GM10248 (cell line): ENCODE measurements around the gene RALGPS1.

ENCODE experiments used
- CTCF ChIA-PET: fragments of 300-600 bp; sonication (Branson Sonifier 250); formaldehyde crosslinking; extraction: SDS; loops from one replicate; lab custom pipeline; 2021; ENCODE audit warnings: antibody characterized with exemption; lab: Yijun Ruan, JAX
- POLR2A ChIA-PET: fragments of 350-650 bp; sonication (Branson Sonifier 250); formaldehyde crosslinking; extraction: SDS; loops from one replicate; lab custom pipeline; 2020; ENCODE audit warnings: antibody characterized with exemption; lab: Yijun Ruan, JAX
- DNase-seq: peaks from one replicate; pipeline ENCODE4 v3.0.0; 2012; ENCODE audit errors: extremely low spot score
- TF ChIP-seq, protein P1 (sequence below): IDR thresholded peaks from 2 replicates; pipeline ENCODE4 v1.5.1; 2012; ENCODE audit warnings: mild to moderate bottlenecking, low read depth; ENCODE audit errors: extremely low read depth, missing control alignments, control extremely low read depth

Gene RALGPS1

DNA sequence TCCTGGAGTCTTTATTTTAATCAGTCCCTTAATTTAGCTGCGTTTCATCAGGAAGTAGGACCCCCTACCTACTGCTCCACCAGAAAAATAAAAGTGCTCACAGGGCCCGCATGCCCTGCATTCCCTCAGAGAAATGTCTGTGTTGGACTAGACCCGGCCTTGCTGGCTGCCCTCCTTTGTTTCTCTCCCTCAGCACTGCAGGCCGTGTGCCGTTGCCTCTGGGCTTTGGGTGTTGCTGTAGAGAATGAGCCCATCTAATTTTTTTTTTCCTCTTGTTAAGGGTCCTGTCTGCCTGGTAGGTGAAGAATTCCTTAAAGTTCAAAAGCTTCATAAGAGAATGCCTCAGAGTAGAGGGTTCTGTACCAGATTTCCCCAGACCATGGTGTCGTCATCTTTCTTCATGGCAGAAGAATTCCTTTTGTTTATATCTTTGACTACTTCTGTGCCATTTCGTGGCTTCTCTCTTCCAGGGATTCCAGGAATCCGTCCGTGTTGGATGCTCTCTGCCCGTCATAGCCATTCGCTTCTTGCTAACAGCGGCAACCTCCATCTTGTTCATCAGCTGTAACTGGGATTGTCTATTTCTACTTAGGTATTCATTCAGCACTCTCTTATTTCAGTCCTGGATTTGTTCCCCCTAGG, 257.6 kb downstream of the RALGPS1 start:
- TF ChIP-seq, protein P1, sequence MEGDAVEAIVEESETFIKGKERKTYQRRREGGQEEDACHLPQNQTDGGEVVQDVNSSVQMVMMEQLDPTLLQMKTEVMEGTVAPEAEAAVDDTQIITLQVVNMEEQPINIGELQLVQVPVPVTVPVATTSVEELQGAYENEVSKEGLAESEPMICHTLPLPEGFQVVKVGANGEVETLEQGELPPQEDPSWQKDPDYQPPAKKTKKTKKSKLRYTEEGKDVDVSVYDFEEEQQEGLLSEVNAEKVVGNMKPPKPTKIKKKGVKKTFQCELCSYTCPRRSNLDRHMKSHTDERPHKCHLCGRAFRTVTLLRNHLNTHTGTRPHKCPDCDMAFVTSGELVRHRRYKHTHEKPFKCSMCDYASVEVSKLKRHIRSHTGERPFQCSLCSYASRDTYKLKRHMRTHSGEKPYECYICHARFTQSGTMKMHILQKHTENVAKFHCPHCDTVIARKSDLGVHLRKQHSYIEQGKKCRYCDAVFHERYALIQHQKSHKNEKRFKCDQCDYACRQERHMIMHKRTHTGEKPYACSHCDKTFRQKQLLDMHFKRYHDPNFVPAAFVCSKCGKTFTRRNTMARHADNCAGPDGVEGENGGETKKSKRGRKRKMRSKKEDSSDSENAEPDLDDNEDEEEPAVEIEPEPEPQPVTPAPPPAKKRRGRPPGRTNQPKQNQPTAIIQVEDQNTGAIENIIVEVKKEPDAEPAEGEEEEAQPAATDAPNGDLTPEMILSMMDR: no peak
- DNase-seq: no peak
- ChIA-PET POLR2A (no interaction called here), CTCF (interaction anchor here (1.3 to 3.2 kb wide), 3 partner anchors 8 to 71 kb away, joined by 3 to 12 read pairs (median 7); no protein-coding TSS in a partner anchor)

GRCh38 chr9:127173063-127173462, 258.5 kb downstream of the RALGPS1 start:
- CTCF ChIA-PET: interaction anchor here (1.3 to 3.2 kb wide), 2 partner anchors 25 to 72 kb away, joined by 3 to 12 read pairs; no protein-coding TSS in a partner anchor
- no peak for DNase-seq
- TF ChIP-seq, protein P1: no peak
- POLR2A ChIA-PET: no interaction called here

DNA sequence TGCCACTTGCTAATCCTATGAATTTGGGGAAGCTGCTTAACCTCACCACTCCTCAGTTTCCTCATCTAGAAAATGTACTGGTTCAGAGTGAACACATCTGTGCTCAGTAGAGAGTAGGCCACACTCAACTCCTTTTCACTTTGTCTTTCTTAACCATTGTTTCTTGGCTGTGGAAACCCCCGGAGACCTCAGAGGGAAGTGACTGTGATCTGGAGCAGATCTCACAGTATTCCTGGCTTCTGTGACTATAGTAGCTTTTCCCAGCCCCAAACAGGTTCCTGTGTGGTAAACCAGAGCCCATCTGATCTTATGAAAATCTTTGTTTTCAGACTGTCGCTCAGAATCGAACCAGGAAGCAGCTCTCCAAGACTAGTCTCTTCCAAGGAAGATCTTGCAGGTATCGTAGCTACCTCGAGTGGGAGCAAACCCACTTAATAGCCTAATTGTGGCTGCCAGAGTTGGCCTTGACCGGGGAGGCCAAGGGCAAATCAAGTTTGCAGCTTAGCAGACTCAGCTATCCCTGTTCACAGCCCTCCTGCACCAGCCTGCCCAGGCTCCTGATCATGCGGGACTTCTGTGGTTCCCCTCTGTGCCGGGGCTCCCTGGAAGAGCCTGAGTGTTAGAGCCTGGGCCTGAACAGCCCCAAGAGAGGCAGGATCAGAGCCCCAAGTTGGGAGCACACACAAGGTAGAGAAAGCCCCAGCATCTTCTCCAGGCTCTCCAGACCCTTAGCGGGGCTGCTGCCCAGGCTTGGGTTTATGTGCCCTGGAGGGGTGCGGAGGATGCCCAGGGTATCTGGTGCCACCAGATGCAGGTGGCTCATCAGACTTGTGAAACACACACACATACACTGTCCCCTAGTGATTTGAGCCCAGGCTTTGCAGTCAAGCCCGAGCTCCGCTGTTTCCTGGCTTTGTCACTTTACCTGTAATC, 260.1 kb downstream of the RALGPS1 start:
- TF ChIP-seq, protein P1: no peak
- ChIA-PET CTCF (interaction anchor here (1.3 to 3.2 kb wide), 3 partner anchors 9 to 24 kb away, joined by 3 to 12 read pairs (median 3); no protein-coding TSS in a partner anchor), POLR2A (no interaction called here)
- DNase-seq: no peak

- ChIA-PET POLR2A (no interaction called here), CTCF (interaction anchor here (1.3 to 1.4 kb wide), 2 partner anchors 9 to 15 kb away, joined by 3 read pairs; no protein-coding TSS in a partner anchor)
- DNase-seq: no peak
- TF ChIP-seq, protein P1: no peak
These were observed 260.7 kb downstream of the RALGPS1 start for GRCh38 chr9:127175319-127175715.

DNA sequence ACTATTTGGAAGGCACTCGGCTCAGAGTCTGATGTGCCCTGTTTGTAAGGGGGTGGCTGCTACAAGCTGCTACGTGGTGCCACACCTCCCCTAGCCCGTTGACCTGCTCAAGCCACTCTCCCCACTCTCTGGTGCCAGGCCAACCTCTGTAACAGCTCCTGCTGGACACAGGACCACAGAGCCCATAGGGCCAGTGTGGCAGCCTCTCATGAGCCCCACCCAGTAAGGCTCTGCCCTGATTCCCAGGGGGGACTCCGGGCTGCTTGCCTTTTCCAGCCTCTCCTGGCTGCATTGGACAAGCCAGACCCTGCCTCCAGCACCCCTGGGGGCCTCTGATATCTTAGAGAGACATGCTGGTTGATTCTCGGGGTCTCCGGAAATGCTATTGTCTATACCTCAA, 261.2 kb downstream of the RALGPS1 start:
- CTCF ChIA-PET: interaction anchor here (1.3 to 1.4 kb wide), 2 partner anchors 10 to 15 kb away, joined by 3 read pairs; no protein-coding TSS in a partner anchor
- no peak for DNase-seq
- TF ChIP-seq, protein P1: no peak
- POLR2A ChIA-PET: no interaction called here

DNA sequence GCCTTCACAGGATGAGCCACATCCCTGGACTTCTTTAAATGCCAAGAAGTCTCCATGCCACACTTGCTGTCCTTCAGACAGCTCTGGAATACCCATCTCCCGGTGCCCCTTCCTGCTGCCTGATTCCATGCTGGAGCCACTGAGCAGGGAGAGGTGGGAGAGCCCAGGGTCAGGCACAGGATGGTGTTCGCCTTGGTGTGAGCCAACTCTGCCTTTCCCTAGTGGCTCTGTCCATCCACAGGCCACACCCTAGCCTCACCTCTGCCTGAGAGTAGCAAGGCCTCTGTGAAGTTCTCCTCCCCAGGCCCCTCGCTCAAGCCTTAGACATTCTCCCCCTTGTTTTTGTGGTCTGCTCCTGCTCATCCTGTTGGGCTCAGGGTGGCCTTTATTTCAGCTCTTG, 262.0 kb downstream of the RALGPS1 start:
- ChIA-PET CTCF (interaction anchor here (1.1 kb wide), 1 partner anchor 235 kb away, joined by 3 read pairs; no protein-coding TSS in a partner anchor), POLR2A (no interaction called here)
- DNase-seq: no peak
- TF ChIP-seq, protein P1: no peak
